A549 (cell line): ENCODE results near the gene SNX14.

Experiments used
- CHD2 ChIP-seq: fragments of 150-350 bp; IDR thresholded peaks from 2 replicates; pipeline ENCODE4 v1.6.1; 2014; ENCODE audit warnings: low read length; ENCODE audit not compliant: partially characterized antibody
- CTCF ChIP-seq: fragments of >200 bp; sonication (Bioruptor Twin); formaldehyde crosslinking; IDR thresholded peaks from 3 replicates; pipeline ENCODE4 v1.5.1; 2016
- E2F6 ChIP-seq: IDR thresholded peaks from 2 replicates; pipeline ENCODE4 v1.6.1; 2012; ENCODE audit warnings: low read depth, borderline replicate concordance
- EP300 ChIP-seq, 2 experiments: fragments of >200 bp; sonication (Bioruptor Twin); formaldehyde crosslinking; IDR thresholded peaks; 2 replicates in 1 of 2; 3 replicates in 1 of 2; pipeline ENCODE4 v1.6.1; 2016 to 2017
- KDM1A ChIP-seq: fragments of 200-600 bp; sonication (generic); IDR thresholded peaks from 2 replicates; pipeline ENCODE4 v1.6.1; 2016; ENCODE audit warnings: low read depth, mild to moderate bottlenecking
- MAFK ChIP-seq: fragments of 450-650 bp; IDR thresholded peaks from 2 replicates; pipeline ENCODE4 v1.6.1; 2014; ENCODE audit not compliant: partially characterized antibody
- MAX ChIP-seq: IDR thresholded peaks from 2 replicates; pipeline ENCODE4 v1.6.1; 2012
- NFE2L2 ChIP-seq: fragments of 150-350 bp; conservative IDR thresholded peaks from 2 replicates; pipeline ENCODE4 v1.6.1; 2014; ENCODE audit warnings: low read length
- NR3C1 ChIP-seq: fragments of >200 bp; sonication (Bioruptor Twin); formaldehyde crosslinking; IDR thresholded peaks from 3 replicates; pipeline ENCODE4 v1.6.1; 2017
- POLR2A ChIP-seq: IDR thresholded peaks from 2 replicates; pipeline ENCODE4 v1.6.1; 2012; ENCODE audit warnings: mild to moderate bottlenecking, low read length
- RFX5 ChIP-seq: fragments of 450-650 bp; IDR thresholded peaks from 2 replicates; pipeline ENCODE4 v1.7.1; 2014; ENCODE audit warnings: antibody characterized with exemption, mild to moderate bottlenecking, moderate library complexity
- SREBF2 ChIP-seq: fragments of 450-650 bp; IDR thresholded peaks from 2 replicates; pipeline ENCODE4 v1.6.1; 2014; ENCODE audit warnings: mild to moderate bottlenecking, moderate library complexity
- ZFP36 ChIP-seq: fragments of 450-650 bp; IDR thresholded peaks from 2 replicates; pipeline ENCODE4 v1.6.1; 2014; ENCODE audit warnings: borderline replicate concordance; ENCODE audit not compliant: partially characterized antibody
- ZNF302 ChIP-seq: fragments of 250-450 bp; sonication (Bioruptor Pico); IDR thresholded peaks from 2 replicates; pipeline ENCODE4 v1.9.0; 2021; ENCODE audit warnings: inconsistent platforms, mild to moderate bottlenecking, moderate library complexity

GRCh38 chr6:85594197-85594930 lies 706 bp upstream of the SNX14 start:
- no peak for TF ChIP-seq ZNF302 (CRISPR knock-in tag)
- TF ChIP-seq KDM1A: no peak
- no peak for TF ChIP-seq ZFP36
- TF ChIP-seq POLR2A: no peak
- TF ChIP-seq CTCF: no peak
- no peak for TF ChIP-seq MAX
- no peak for TF ChIP-seq SREBF2
- no peak for TF ChIP-seq CHD2
- no peak for TF ChIP-seq NFE2L2
- TF ChIP-seq MAFK: no peak
- TF ChIP-seq E2F6: no peak
- no peak for TF ChIP-seq EP300 (IDR thresholded peaks at IDR 0.05)
- TF ChIP-seq NR3C1: no peak
- TF ChIP-seq RFX5: no peak
